ENCODE data around the gene DBH.

The DBH gene

GRCh38 chr9:133635533-133636531, at the start of gene DBH:
TSS of gene DBH (plus strand) at chr9:133636363. CDS start at chr9:133636372, 9 bp downstream.
- peaks cover 33% of the 10 kb centered on the region for H3K4me1 ChIP-seq (ENCODE audit: insufficient read depth, insufficient read length)
- no peaks in the 10 kb centered on the region for H3K36me3 ChIP-seq (ENCODE audit: insufficient read depth, insufficient read length, low read length)
- no peak within 1 kb of the TSS for H3K4me3 ChIP-seq (ENCODE audit: insufficient read length, low read depth)
- DNase-seq (ENCODE audit: low read depth, low spot score): no peak
- H3K9ac ChIP-seq (ENCODE audit: insufficient read length, low read depth): no peak within 1 kb of the TSS
- H3K9me3 ChIP-seq (ENCODE audit: insufficient read depth, low read length): no peaks in the 10 kb centered on the region
- no peak for TF ChIP-seq SUZ12 (IDR thresholded peaks at IDR 0.05; ENCODE audit: extremely low read depth, insufficient read depth, insufficient read length)
- no peak for TF ChIP-seq ZNF274 (IDR thresholded peaks at IDR 0.05; ENCODE audit: low read depth, low read length)
- no peak for TF ChIP-seq YY1 (IDR thresholded peaks at IDR 0.05; ENCODE audit: insufficient read depth, insufficient read length)
- peaks cover 2% of the 10 kb centered on the region for H3K27me3 ChIP-seq (ENCODE audit: insufficient read depth, insufficient read length)

GRCh38 chr9:133587051-133587450, 49.1 kb upstream of the DBH start:
- Histone ChIP-seq H3K9me3 (ENCODE audit: insufficient read depth, low read length) (peaks cover 7% of the 10 kb centered on the region; the same call in 1 of the 2 replicates), H3K9ac (ENCODE audit: insufficient read length, low read depth) (no peak overlapping the region), H3K4me3 (ENCODE audit: insufficient read length, low read depth) (no peak overlapping the region), H3K36me3 (ENCODE audit: insufficient read depth, insufficient read length, low read length) (no peaks in the 10 kb centered on the region), H3K27me3 (ENCODE audit: insufficient read depth, insufficient read length) (no peaks in the 10 kb centered on the region), H3K4me1 (ENCODE audit: insufficient read depth, insufficient read length) (peaks cover 25% of the 10 kb centered on the region)
- DNase-seq (ENCODE audit: low read depth, low spot score): no peak
- TF ChIP-seq ZNF274 (IDR thresholded peaks at IDR 0.05; ENCODE audit: low read depth, low read length): no peak
- no peak for TF ChIP-seq SUZ12 (IDR thresholded peaks at IDR 0.05; ENCODE audit: extremely low read depth, insufficient read depth, insufficient read length)
- no peak for TF ChIP-seq YY1 (IDR thresholded peaks at IDR 0.05; ENCODE audit: insufficient read depth, insufficient read length)

GRCh38 chr9:133587466-133587865, 48.7 kb upstream of the DBH start:
- H3K36me3 ChIP-seq (ENCODE audit: insufficient read depth, insufficient read length, low read length): no peaks in the 10 kb centered on the region
- DNase-seq (ENCODE audit: low read depth, low spot score): no peak
- H3K9me3 ChIP-seq (ENCODE audit: insufficient read depth, low read length): peaks cover 7% of the 10 kb centered on the region; the same call in 1 of the 2 replicates
- TF ChIP-seq YY1 (IDR thresholded peaks at IDR 0.05; ENCODE audit: insufficient read depth, insufficient read length) (no peak), ZNF274 (IDR thresholded peaks at IDR 0.05; ENCODE audit: low read depth, low read length) (no peak), SUZ12 (IDR thresholded peaks at IDR 0.05; ENCODE audit: extremely low read depth, insufficient read depth, insufficient read length) (no peak)
- H3K4me1 ChIP-seq (ENCODE audit: insufficient read depth, insufficient read length): peaks cover 25% of the 10 kb centered on the region
- no peak overlapping the region for H3K4me3 ChIP-seq (ENCODE audit: insufficient read length, low read depth)
- H3K27me3 ChIP-seq (ENCODE audit: insufficient read depth, insufficient read length): no peaks in the 10 kb centered on the region
- H3K9ac ChIP-seq (ENCODE audit: insufficient read length, low read depth): no peak overlapping the region

GRCh38 chr9:133589454-133590227, 46.5 kb upstream of the DBH start:
- TF ChIP-seq YY1 (IDR thresholded peaks at IDR 0.05; ENCODE audit: insufficient read depth, insufficient read length): no peak
- TF ChIP-seq SUZ12 (IDR thresholded peaks at IDR 0.05; ENCODE audit: extremely low read depth, insufficient read depth, insufficient read length): no peak
- TF ChIP-seq ZNF274 (IDR thresholded peaks at IDR 0.05; ENCODE audit: low read depth, low read length): no peak
- H3K4me1 ChIP-seq (ENCODE audit: insufficient read depth, insufficient read length): peaks cover 16% of the 10 kb centered on the region
- no peak for DNase-seq (ENCODE audit: low read depth, low spot score)
- H3K36me3 ChIP-seq (ENCODE audit: insufficient read depth, insufficient read length, low read length): no peaks in the 10 kb centered on the region
- no peak overlapping the region for H3K4me3 ChIP-seq (ENCODE audit: insufficient read length, low read depth)
- no peak overlapping the region for H3K9ac ChIP-seq (ENCODE audit: insufficient read length, low read depth)
- H3K27me3 ChIP-seq (ENCODE audit: insufficient read depth, insufficient read length): no peaks in the 10 kb centered on the region
- peaks cover 7% of the 10 kb centered on the region; the same call in 1 of the 2 replicates for H3K9me3 ChIP-seq (ENCODE audit: insufficient read depth, low read length)

- DNase-seq (ENCODE audit: low read depth, low spot score): no peak
Measured at GRCh38 chr9:133590231-133590855, 45.8 kb upstream of the DBH start.

GRCh38 chr9:133591116-133591910, 44.9 kb upstream of the DBH start:
- Histone ChIP-seq H3K27me3 (ENCODE audit: insufficient read depth, insufficient read length) (no peaks in the 10 kb centered on the region), H3K9ac (ENCODE audit: insufficient read length, low read depth) (no peak overlapping the region), H3K36me3 (ENCODE audit: insufficient read depth, insufficient read length, low read length) (no peaks in the 10 kb centered on the region), H3K9me3 (ENCODE audit: insufficient read depth, low read length) (peaks cover 8% of the 10 kb centered on the region; the same call in 1 of the 2 replicates), H3K4me3 (ENCODE audit: insufficient read length, low read depth) (no peak overlapping the region), H3K4me1 (ENCODE audit: insufficient read depth, insufficient read length) (peaks cover 3% of the 10 kb centered on the region)
- no peak for DNase-seq (ENCODE audit: low read depth, low spot score)
- no peak for TF ChIP-seq ZNF274 (IDR thresholded peaks at IDR 0.05; ENCODE audit: low read depth, low read length)
- no peak for TF ChIP-seq YY1 (IDR thresholded peaks at IDR 0.05; ENCODE audit: insufficient read depth, insufficient read length)
- no peak for TF ChIP-seq SUZ12 (IDR thresholded peaks at IDR 0.05; ENCODE audit: extremely low read depth, insufficient read depth, insufficient read length)

More at GRCh38 chr9:133590231-133590855, 45.8 kb upstream of the DBH start:
- Histone ChIP-seq H3K27me3 (ENCODE audit: insufficient read depth, insufficient read length) (no peaks in the 10 kb centered on the region), H3K9ac (ENCODE audit: insufficient read length, low read depth) (no peak overlapping the region), H3K9me3 (ENCODE audit: insufficient read depth, low read length) (peaks cover 7% of the 10 kb centered on the region; the same call in 1 of the 2 replicates), H3K4me3 (ENCODE audit: insufficient read length, low read depth) (no peak overlapping the region), H3K36me3 (ENCODE audit: insufficient read depth, insufficient read length, low read length) (no peaks in the 10 kb centered on the region), H3K4me1 (ENCODE audit: insufficient read depth, insufficient read length) (peaks cover 11% of the 10 kb centered on the region)
- TF ChIP-seq ZNF274 (IDR thresholded peaks at IDR 0.05; ENCODE audit: low read depth, low read length): no peak
- TF ChIP-seq SUZ12 (IDR thresholded peaks at IDR 0.05; ENCODE audit: extremely low read depth, insufficient read depth, insufficient read length): no peak
- TF ChIP-seq YY1 (IDR thresholded peaks at IDR 0.05; ENCODE audit: insufficient read depth, insufficient read length): no peak

Data from NT2/D1 (cell line).